ENCODE results near the gene UTF1. TPM values are rescaled to one million over a fixed set of nuclear protein-coding genes. Genes with fewer than 3 reads are reported as not detected.

UTF1 gene
- total and polyA plus RNA-seq, 9 of the 15 experiments (the other 6 are each of a cell fraction or from before 2014, with no cell fraction given): 0.35 to 0.46 TPM; not detected in 7

GRCh38 chr10:133224756-133225372, 5.2 kb upstream of the UTF1 start (continued):
- no peak for TF ChIP-seq CUX1 (CRISPR knock-in tag; IDR thresholded peaks at IDR 0.05)
- TF ChIP-seq TSHZ1 (CRISPR knock-in tag; IDR thresholded peaks at IDR 0.05): no peak
- TF ChIP-seq ZNF830 (CRISPR knock-in tag; IDR thresholded peaks at IDR 0.05): no peak
- TF ChIP-seq BCL6 (CRISPR knock-in tag; IDR thresholded peaks at IDR 0.05): no peak
- TF ChIP-seq RBM17 (IDR thresholded peaks at IDR 0.05; ENCODE audit: borderline replicate concordance, low read depth, low read length): no peak
- peak in 1 of 2 experiments; percentile 65; a peak in 1 of 4 replicates for TF ChIP-seq SRF (CRISPR knock-in tag; IDR thresholded peaks at IDR 0.05)
- TF ChIP-seq HDAC3 (IDR thresholded peaks at IDR 0.05; ENCODE audit: borderline replicate concordance, partially characterized antibody): no peak
- peak; percentile 62; the same call in 1 of the 2 replicates for TF ChIP-seq FOXJ3 (CRISPR knock-in tag; IDR thresholded peaks at IDR 0.05)
- TF ChIP-seq RBM22 (IDR thresholded peaks at IDR 0.05; ENCODE audit: low read depth, low read length, poor library complexity, severe bottlenecking): no peak
- TF ChIP-seq CGGBP1 (CRISPR knock-in tag; IDR thresholded peaks at IDR 0.05): no peak
- TF ChIP-seq GATA2 (CRISPR knock-in tag; IDR thresholded peaks at IDR 0.05): no peak
- no peak for TF ChIP-seq ATF3 (IDR thresholded peaks at IDR 0.05)
- no peak for TF ChIP-seq ATF3 (CRISPR knock-in tag; conservative IDR thresholded peaks at IDR 0.05)

Data from K562 (cell line).